HG03460 (cell line): Measurements from ENCODE around the gene CRTC3.
"Not testable (repeated sequence)": the region's sequence is repeated elsewhere in the genome, so short reads cannot be mapped to it uniquely, and the experiment has no call there.

Experiments
- ATAC-seq: cut with Tn5 transposase; IDR thresholded peaks from one replicate; pipeline ENCODE4 v1.9.1; 2021; ENCODE audit not compliant: unreplicated experiment

CRTC3 gene

GRCh38 chr15:90645873-90646575 is 116.3 kb downstream of the CRTC3 start:
- ATAC-seq, result no peak

- no peak for ATAC-seq
Measured at GRCh38 chr15:90646662-90647305, 117.1 kb downstream of the CRTC3 start.

GRCh38 chr15:90647326-90647725 is 117.6 kb downstream of the CRTC3 start:
- no peak for ATAC-seq

- peak; percentile 66 for ATAC-seq
Measured at GRCh38 chr15:90648137-90649070, 118.7 kb downstream of the CRTC3 start.

GRCh38 chr15:90650117-90650955 is 120.6 kb downstream of the CRTC3 start:
- ATAC-seq, result no peak

- no peak for ATAC-seq
Measured at GRCh38 chr15:90650956-90651689, 121.4 kb downstream of the CRTC3 start.

- ATAC-seq, result peak; percentile 38
Measured at GRCh38 chr15:90654233-90655136, 124.8 kb downstream of the CRTC3 start.

GRCh38 chr15:90657520-90658172 is 127.9 kb downstream of the CRTC3 start:
- ATAC-seq, result peak; percentile 29

- ATAC-seq, result no peak
Measured at GRCh38 chr15:90659481-90659880, 129.8 kb downstream of the CRTC3 start.

GRCh38 chr15:90660195-90660998 is 130.7 kb downstream of the CRTC3 start:
- ATAC-seq, result peak; percentile 58

- not testable (repeated sequence) for ATAC-seq
Measured at GRCh38 chr15:90660999-90661330, 131.2 kb downstream of the CRTC3 start.

- ATAC-seq, result not testable (repeated sequence)
Measured at GRCh38 chr15:90664081-90664461, 134.3 kb downstream of the CRTC3 start.

GRCh38 chr15:90664650-90665287 is 135.0 kb downstream of the CRTC3 start:
- ATAC-seq, result peak; percentile 12

GRCh38 chr15:90665288-90666134 is 135.8 kb downstream of the CRTC3 start:
- ATAC-seq, result peak; percentile 58

GRCh38 chr15:90666135-90666909 is 136.6 kb downstream of the CRTC3 start:
- no peak for ATAC-seq
